Naive thymus-derived CD8-positive, alpha-beta T cell (primary cell): ENCODE data around the gene ITM2A. TPM values are rescaled to one million over a fixed set of nuclear protein-coding genes. Genes with fewer than 3 reads are reported as not detected.

ENCODE experiments used
- ATAC-seq, 2 donors: fragments of 150-1000 bp; cut with Tn5 transposase in 1 of 2; sonication (Bioruptor Pico), chemical (Tn5 transposase) in 1 of 2; 1 replicate in 1 of 2; 2 replicates in 1 of 2; pipeline ENCODE4 v1.10.0; 2021; ENCODE audit warnings: mild to moderate bottlenecking in 2 of 2, moderate library complexity in 2 of 2
- POLR2A ChIA-PET: fragments of 350-600 bp; sonication (Branson Sonifier 250); formaldehyde crosslinking; loops from one replicate; lab custom pipeline; 2021; ENCODE audit warnings: antibody characterized with exemption; lab: Charles Lee
- DNase-seq, 10 donors: peaks; one replicate each; pipeline versions ENCODE4 v3.0.0 to v3.0.0-alpha.2; 2020 to 2022
- H3K27ac Mint-ChIP-seq, 10 donors: one replicate each; pipeline ENCODE4 v1.8.0; 2020 to 2022; ENCODE audit warnings: mild to moderate bottlenecking in 10 of 10, mixed read lengths in 10 of 10, moderate library complexity in 4 of 10, inconsistent platforms in 1 of 10
- H3K27me3 Mint-ChIP-seq, 5 donors: one replicate each; pipeline ENCODE4 v1.8.0; 2021 to 2022; ENCODE audit warnings: mixed read lengths in 5 of 5
- H3K36me3 Mint-ChIP-seq, 3 donors: one replicate each; pipeline ENCODE4 v1.8.0; 2020 to 2022; ENCODE audit warnings: mixed read lengths in 3 of 3, mild to moderate bottlenecking in 2 of 3, inconsistent platforms in 1 of 3
- H3K4me1 Mint-ChIP-seq, 4 donors: one replicate each; pipeline ENCODE4 v1.8.0; 2021 to 2022; ENCODE audit warnings: mixed read lengths in 4 of 4
- H3K4me3 Mint-ChIP-seq, 10 donors: one replicate each; pipeline ENCODE4 v1.8.0; 2020 to 2022; ENCODE audit warnings: mild to moderate bottlenecking in 10 of 10, mixed read lengths in 10 of 10, moderate library complexity in 6 of 10, inconsistent platforms in 1 of 10
- H3K9me3 Mint-ChIP-seq, 9 donors: one replicate each; pipeline ENCODE4 v1.8.0; 2020 to 2022; ENCODE audit warnings: mixed read lengths in 9 of 9, mild to moderate bottlenecking in 3 of 9, inconsistent platforms in 1 of 9, moderate library complexity in 1 of 9
- polyA plus RNA-seq, 3 donors: library from polyadenylated mRNA; unstranded; fragments of 300-500 nt; fragmentation: Illumina TruSeq; gene quantifications; one replicate each; pipeline ENCODE4 v1.2.3, GENCODE V29; 2021
- total RNA-seq, 8 experiments: library from RNA in 2 of 8; stranded (reverse) in 2 of 8; gene quantifications; one replicate each; pipeline ENCODE4 v1.2.3 and lab custom pipeline; 2021 to 2026

ITM2A gene
- total RNA-seq: 10 to 100 TPM; 61.1 to 69.7 TPM
- polyA plus RNA-seq: 100 to 1,000 TPM; 215 to 458 (median 342) TPM
- total RNA-seq (lab: John Stamatoyannopoulos, UW): 47.6 to 106 (median 58.9) reads per million in 6 experiments

DNA sequence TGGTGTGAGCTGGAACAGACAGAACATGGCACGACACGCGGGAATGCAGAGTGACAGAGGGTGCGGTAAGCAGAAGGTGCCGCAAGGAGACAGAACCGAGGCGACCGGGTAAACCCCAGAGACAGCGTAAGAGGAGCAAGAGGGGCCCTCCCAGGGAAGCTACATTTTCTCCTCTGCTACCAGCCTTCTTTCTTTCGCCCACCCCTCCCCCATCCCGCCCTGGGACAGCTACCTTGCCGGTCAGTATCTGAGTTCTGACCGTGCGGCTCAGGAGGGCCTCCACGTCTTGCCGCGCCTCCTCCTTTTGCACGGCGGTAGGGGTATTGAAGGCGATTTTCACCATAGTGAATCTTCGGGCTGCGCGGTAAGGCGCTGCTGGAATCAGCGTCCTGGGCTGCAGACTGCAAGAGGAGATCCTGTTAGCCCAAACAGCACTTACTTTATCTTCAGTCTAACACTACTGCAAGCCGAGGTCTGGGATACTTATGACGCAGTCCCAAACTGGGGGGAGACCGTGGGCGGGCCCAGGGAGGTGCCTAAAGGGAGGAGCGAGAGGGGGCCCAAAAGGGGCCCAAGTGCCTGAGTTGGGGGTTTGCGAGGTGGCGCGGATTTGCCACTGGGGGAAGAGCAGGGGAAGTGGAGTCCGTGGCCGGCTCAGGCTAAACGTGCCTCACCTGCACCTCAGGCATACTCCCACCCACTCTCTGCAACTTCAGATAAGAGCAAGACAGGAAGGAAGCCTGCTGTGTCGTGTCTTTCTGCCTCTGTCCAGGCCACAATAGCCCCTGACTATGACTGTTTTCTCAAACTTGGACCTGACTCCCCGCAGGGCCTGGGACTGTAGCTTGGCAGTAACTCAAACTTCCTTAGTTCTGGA, at the start of gene ITM2A:
Gene ITM2A, minus strand, starts transcription at position 462 of the 877 bp plus-strand sequence. Its CDS starts 119 bp downstream, at position 343.
- ATAC-seq: peak; percentile 82 to 86
- H3K4me1 Mint-ChIP-seq: peaks cover 8 to 40% (median 29%) of the 10 kb centered on the region in 4 donors
- peak within 1 kb of the TSS; percentile 88 to 99 (median 96) for H3K4me3 Mint-ChIP-seq
- no peaks in the 10 kb centered on the region for H3K27me3 Mint-ChIP-seq
- peak within 1 kb of the TSS; percentile 95 to 99 (median 97) for H3K27ac Mint-ChIP-seq
- POLR2A ChIA-PET: interaction anchor here (0.7 kb wide), 1 partner anchor 369 kb away, joined by 3 read pairs; no protein-coding TSS in a partner anchor
- H3K36me3 Mint-ChIP-seq: peaks cover 6 to 8% (median 6%) of the 10 kb centered on the region in 3 donors
- DNase-seq: peak; percentile 24 to 83 (median 58)
- peaks cover 0 to 3% (median 0%) of the 10 kb centered on the region in 9 donors for H3K9me3 Mint-ChIP-seq

DNA sequence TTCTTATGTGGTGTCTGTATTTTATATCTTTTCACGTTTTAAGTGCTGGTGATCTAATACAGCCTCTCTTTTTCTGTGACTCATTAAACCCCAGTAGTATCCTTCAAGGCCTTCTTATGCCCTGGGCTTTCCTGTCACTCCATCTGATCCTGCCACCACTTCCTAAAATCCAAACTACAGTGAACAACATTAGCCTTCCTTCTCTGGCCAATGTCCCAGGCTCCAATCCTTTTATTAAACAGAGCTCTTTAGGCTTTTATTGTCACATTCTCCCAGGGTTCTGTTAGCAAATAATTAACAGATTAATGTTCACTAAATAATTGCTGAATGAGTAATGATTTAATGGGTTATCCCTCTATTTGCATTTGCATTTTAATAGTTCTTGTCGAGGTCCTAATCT, 47.9 kb upstream of the ITM2A start:
- Mint-ChIP-seq H3K4me3 (no peak overlapping the region), H3K4me1 (peaks cover 0 to 2% (median under 1%) of the 10 kb centered on the region in 4 donors), H3K36me3 (peaks cover 0 to 4% (median 0%) of the 10 kb centered on the region in 3 donors), H3K9me3 (peaks cover 0 to 3% (median 0%) of the 10 kb centered on the region in 9 donors), H3K27ac (no peak overlapping the region), H3K27me3 (no peaks in the 10 kb centered on the region)
- POLR2A ChIA-PET: no interaction called here
- no peak for ATAC-seq
- no peak for DNase-seq

DNA sequence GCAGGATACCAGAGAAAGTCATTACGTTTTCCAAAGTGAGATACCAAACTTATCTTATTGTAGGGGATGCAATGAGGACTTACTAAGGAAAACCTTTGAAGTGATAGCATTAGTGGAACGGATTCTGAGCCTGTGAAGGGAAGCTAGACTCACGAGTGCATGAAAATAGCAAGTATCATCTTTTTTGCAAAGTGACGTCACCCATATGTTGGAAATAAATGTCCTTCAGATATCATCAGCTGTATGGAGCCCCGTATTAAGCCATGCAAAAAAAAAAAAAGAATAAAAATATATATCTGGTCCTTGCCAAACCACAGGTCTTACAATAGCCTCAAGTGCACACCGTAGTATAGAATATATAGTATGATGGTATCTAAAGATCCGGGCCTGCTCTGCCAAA, 46.8 kb upstream of the ITM2A start:
- Mint-ChIP-seq H3K36me3 (peaks cover 0 to 4% (median 0%) of the 10 kb centered on the region in 3 donors), H3K27me3 (no peaks in the 10 kb centered on the region), H3K4me3 (no peak overlapping the region), H3K4me1 (peaks cover 0 to 10% (median 3%) of the 10 kb centered on the region in 4 donors), H3K9me3 (peaks cover 0 to 3% (median 0%) of the 10 kb centered on the region in 9 donors), H3K27ac (no peak overlapping the region)
- DNase-seq (no peak), ATAC-seq (no peak)
- POLR2A ChIA-PET: interaction anchor here (0.6 kb wide), 1 partner anchor 998 kb away, joined by 3 read pairs; no protein-coding TSS in a partner anchor

DNA sequence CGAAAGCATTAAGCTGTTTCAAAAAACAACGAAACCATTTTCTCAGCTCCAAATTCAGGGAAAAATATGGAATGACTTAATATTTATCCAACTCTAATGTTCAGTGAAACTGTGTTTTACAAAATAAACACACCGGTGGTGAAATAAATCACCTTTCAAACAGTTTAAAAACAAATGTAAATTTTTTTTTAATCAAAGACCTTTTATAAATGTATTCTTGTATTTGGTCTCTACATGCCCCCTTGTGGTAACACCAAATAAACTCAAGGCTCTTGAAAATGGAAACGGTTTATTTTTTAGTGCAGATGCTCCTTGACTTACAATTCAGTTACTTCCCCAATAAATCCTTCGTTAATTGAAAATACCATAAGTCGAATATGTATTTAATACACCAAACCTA, 45.8 kb upstream of the ITM2A start:
- POLR2A ChIA-PET: interaction anchor here (0.6 kb wide), 1 partner anchor 1915 kb away, joined by 4 read pairs; no protein-coding TSS in a partner anchor
- peak in 3 of 10 donors; percentile 31 to 48 (median 38) for DNase-seq
- no peak for ATAC-seq
- Mint-ChIP-seq H3K4me1 (peaks cover 0 to 18% (median 7%) of the 10 kb centered on the region in 4 donors), H3K27ac (peak overlapping the region in 2 of 10 donors; percentile 26 to 85), H3K4me3 (peak overlapping the region; percentile 12 to 67 (median 57)), H3K36me3 (peaks cover 0 to 1% (median 0%) of the 10 kb centered on the region in 3 donors), H3K27me3 (no peaks in the 10 kb centered on the region), H3K9me3 (peaks cover 0 to under 1% (median 0%) of the 10 kb centered on the region in 9 donors)

DNA sequence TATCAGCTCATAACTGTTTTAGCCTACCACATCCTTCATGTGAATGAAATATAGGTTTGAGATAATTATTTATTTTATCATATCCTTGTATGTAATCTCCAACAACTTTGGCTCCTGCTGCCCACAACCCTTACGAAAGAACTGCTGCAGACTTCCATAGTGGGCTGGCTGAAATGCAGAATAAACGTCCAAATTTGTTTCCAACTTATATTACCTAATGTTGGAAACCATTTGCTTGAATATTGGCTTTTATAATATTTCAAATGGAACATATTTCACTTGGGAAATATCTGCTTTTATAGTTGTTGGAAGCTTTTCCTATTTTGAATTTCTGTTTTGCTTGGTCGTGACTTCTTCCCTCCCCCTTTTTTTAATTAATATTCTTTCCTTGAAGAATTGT, 45.0 kb upstream of the ITM2A start:
- Mint-ChIP-seq H3K27me3 (no peaks in the 10 kb centered on the region), H3K27ac (no peak overlapping the region), H3K36me3 (no peaks in the 10 kb centered on the region), H3K4me3 (no peak overlapping the region), H3K9me3 (no peaks in the 10 kb centered on the region), H3K4me1 (peaks cover 0 to 21% (median 10%) of the 10 kb centered on the region in 4 donors)
- POLR2A ChIA-PET: interaction anchor here (0.7 kb wide), 1 partner anchor 7 kb away, joined by 3 read pairs; no protein-coding TSS in a partner anchor
- DNase-seq (no peak), ATAC-seq (no peak)

DNA sequence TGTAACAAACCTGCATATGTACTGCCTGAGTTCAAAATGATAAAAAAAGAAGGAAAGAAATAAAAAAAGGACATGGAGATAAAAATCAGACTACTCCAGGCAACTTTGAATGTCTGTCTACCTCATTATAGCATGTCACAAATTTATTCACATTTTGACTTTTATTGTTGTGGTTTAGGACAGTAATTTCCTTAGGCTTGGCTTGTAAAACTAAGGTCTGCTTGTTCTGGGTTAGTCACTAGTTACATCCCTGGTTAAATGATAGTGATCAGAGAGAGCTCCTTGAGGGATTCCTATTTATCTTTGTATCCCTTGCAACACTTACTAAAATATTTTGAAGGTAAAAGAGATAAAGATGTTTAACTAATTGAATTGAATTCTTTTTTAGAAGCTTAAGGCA, 42.5 kb upstream of the ITM2A start:
- DNase-seq (no peak), ATAC-seq (no peak)
- peaks cover 0 to 8% (median 0%) of the 10 kb centered on the region in 3 donors for H3K36me3 Mint-ChIP-seq
- no peak overlapping the region for H3K4me3 Mint-ChIP-seq
- peaks cover 0 to 21% (median 10%) of the 10 kb centered on the region in 4 donors for H3K4me1 Mint-ChIP-seq
- POLR2A ChIA-PET: no interaction called here
- H3K9me3 Mint-ChIP-seq: peaks cover 0 to 8% (median 0%) of the 10 kb centered on the region in 9 donors
- H3K27ac Mint-ChIP-seq: peak overlapping the region in 2 of 10 donors; percentile 20 to 80
- no peaks in the 10 kb centered on the region for H3K27me3 Mint-ChIP-seq

DNA sequence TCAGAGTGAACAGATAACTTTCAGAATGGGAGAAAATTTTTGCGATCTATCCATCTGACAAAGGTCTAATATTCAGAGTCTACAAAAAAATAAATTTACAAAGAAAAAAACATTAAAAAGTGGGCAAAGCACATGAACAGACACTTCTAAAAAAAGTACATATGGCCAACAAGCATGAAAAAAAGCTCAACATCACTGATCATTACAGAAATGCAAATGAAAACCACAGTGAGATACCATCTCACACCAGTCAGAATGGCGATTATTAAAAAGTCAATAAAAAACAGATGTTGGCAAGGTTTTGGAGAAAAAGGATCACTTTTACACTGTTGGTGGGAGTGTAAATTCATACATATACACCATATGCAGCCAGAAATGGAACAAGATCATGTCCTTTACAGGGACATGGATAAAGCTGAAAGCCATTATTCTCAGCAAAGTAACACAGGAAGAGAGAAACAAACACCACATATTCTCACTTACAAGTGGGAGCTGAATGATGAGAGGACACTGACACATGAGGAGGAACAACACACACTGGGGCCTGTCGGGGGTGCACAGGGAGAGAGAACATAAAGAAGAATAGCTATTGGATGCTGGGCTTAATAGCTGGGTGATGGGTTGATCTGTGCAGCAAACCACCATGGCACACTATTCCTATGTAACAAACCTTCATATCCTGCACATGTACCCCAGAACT, 41.6 kb upstream of the ITM2A start:
- DNase-seq (no peak), ATAC-seq (no peak)
- Mint-ChIP-seq H3K36me3 (peaks cover 0 to 8% (median 2%) of the 10 kb centered on the region in 3 donors), H3K27ac (peak overlapping the region in 3 of 10 donors; percentile 31 to 80 (median 70)), H3K9me3 (peaks cover 0 to 8% (median 0%) of the 10 kb centered on the region in 9 donors), H3K27me3 (no peaks in the 10 kb centered on the region), H3K4me3 (no peak overlapping the region), H3K4me1 (peaks cover 0 to 21% (median 10%) of the 10 kb centered on the region in 4 donors)
- POLR2A ChIA-PET: no interaction called here

DNA sequence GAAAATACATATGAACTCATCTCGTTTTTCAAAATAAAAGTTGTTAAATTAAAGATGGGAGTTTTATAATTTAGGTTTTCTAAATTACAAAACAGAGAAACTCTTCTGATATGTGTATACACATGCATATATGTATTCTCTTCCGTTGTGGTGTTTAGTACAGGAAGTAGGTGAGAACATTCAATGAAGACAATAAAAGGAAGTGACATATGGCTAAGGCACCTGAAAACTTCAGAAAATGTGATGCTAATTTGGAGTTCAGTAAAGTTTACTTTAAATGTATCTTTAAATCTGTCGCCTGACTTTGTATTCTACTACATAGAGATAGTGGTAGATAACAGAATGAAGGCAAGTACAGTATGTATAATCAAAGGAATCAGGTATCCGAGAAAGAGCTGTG, 33.5 kb upstream of the ITM2A start:
- peak in 2 of 10 donors; percentile 9 to 18 for DNase-seq
- Mint-ChIP-seq H3K27me3 (no peaks in the 10 kb centered on the region), H3K9me3 (peaks cover 0 to 7% (median 3%) of the 10 kb centered on the region in 9 donors), H3K4me1 (peaks cover 2 to 7% (median 5%) of the 10 kb centered on the region in 4 donors), H3K4me3 (peak overlapping the region in 3 of 10 donors; percentile 3 to 43 (median 36)), H3K27ac (peak overlapping the region in 6 of 10 donors; percentile 14 to 81 (median 62)), H3K36me3 (peaks cover 2 to 16% (median 4%) of the 10 kb centered on the region in 3 donors)
- ATAC-seq: peak in 1 of 2 donors; percentile 74
- POLR2A ChIA-PET: no interaction called here

DNA sequence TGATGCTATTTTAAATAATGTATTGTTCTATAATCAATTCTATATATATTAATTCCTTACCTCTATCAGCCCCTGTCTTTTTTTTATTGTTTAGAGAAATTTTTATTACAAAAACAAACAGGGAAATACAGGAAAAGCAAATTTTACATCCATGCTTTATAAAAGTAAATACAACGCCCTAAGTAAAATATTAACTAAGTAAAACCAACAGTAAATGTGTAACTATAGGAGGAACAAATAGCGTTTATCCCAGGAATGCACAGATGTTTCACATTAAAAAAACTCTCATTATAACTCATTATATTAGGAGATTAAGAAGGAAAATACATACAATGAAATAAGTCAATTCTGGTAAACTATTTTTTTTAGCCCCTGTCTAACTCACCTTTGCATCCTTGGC, 8.2 kb upstream of the ITM2A start:
- Mint-ChIP-seq H3K9me3 (no peaks in the 10 kb centered on the region), H3K4me3 (no peak overlapping the region), H3K27ac (no peak overlapping the region), H3K27me3 (no peaks in the 10 kb centered on the region), H3K36me3 (peaks cover 6 to 8% (median 7%) of the 10 kb centered on the region in 3 donors), H3K4me1 (peaks cover 2 to 6% (median 4%) of the 10 kb centered on the region in 4 donors)
- ATAC-seq (no peak), DNase-seq (no peak)
- POLR2A ChIA-PET: no interaction called here

DNA sequence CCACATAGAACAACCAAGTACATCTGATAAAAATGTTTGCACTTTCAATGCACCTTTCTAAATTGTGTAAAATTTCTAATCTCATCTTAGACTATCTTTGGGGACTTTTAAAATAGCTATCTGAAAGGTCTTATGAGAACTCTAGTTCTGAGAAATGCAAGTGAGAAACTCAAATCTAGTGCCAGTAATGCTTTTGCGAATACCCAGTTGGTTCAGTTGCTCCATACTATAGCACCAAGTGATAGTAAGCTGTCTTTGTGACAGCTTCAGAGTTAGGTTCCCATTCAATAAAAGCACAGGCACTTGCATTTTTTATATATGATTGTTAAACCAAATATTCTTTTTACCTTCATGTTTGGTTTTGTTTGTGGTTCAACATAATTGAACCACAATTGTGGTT, 4.5 kb upstream of the ITM2A start:
- H3K27me3 Mint-ChIP-seq: no peaks in the 10 kb centered on the region
- DNase-seq (no peak), ATAC-seq (no peak)
- peaks cover 1 to 7% (median 2%) of the 10 kb centered on the region in 3 donors for H3K36me3 Mint-ChIP-seq
- H3K4me1 Mint-ChIP-seq: peaks cover 4 to 20% (median 16%) of the 10 kb centered on the region in 4 donors
- peaks cover 0 to 1% (median 0%) of the 10 kb centered on the region in 9 donors for H3K9me3 Mint-ChIP-seq
- no peak overlapping the region for H3K27ac Mint-ChIP-seq
- POLR2A ChIA-PET: no interaction called here
- H3K4me3 Mint-ChIP-seq: no peak overlapping the region

DNA sequence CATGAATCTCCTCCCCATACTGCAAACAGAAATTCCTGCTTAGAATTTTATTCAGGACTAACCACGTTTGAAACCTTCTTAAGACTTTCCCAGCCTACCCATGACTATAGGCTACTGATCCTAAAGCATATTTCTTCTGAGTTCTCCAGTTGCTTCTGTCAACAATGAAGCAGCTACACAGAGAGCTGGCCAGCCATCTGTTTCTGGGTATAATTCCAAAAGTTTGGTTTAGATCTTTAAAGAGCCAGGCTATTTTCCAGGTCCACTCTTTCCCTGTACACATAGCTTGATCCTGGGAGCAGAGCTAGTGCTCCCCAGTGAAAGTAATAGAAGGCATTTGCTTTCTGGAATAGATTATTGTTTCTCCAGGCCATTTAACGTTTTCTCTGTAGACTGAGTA, 4.0 kb upstream of the ITM2A start:
- Mint-ChIP-seq H3K36me3 (peaks cover 0 to 9% (median 0%) of the 10 kb centered on the region in 3 donors), H3K27me3 (no peaks in the 10 kb centered on the region), H3K9me3 (peaks cover 0 to 3% (median 0%) of the 10 kb centered on the region in 9 donors), H3K4me1 (peaks cover 4 to 21% (median 16%) of the 10 kb centered on the region in 4 donors), H3K4me3 (no peak overlapping the region), H3K27ac (no peak overlapping the region)
- ATAC-seq: no peak
- no peak for DNase-seq
- POLR2A ChIA-PET: no interaction called here

DNA sequence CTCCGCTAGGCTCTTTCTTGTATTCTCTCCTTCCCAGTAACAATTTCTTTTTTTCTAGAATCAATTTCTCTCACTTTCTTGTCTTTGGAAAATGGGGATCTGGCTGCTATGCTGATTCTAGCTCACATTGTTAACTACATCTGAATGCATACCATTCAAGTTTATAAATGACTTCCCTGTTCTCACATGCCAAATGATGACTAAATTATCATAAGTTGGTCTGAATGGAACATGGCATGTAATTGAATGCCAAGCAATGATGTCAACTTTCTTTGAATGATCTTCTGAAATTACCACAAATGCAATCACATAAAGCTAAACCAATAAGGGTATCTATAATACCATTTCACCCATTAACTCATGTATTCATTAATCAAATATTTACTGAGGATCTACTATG, 2.7 kb upstream of the ITM2A start:
- Mint-ChIP-seq H3K27me3 (no peaks in the 10 kb centered on the region), H3K27ac (no peak overlapping the region), H3K4me1 (peaks cover 4 to 28% (median 21%) of the 10 kb centered on the region in 4 donors), H3K36me3 (peaks cover 0 to 9% (median 0%) of the 10 kb centered on the region in 3 donors), H3K4me3 (no peak overlapping the region), H3K9me3 (peaks cover 0 to 3% (median 0%) of the 10 kb centered on the region in 9 donors)
- POLR2A ChIA-PET: no interaction called here
- no peak for ATAC-seq
- DNase-seq: no peak
